Suprapubic skin (tissue), 4 donors: ENCODE results near the gene CAPN3. TPM values are rescaled to one million over a fixed set of nuclear protein-coding genes. Genes with fewer than 3 reads are reported as not detected.
A peak's percentile ranks its signal among the peaks of the same experiment; 100 is the strongest.

Experiments
- DNase-seq, 2 donors: peaks; one replicate each; pipeline ENCODE4 v3.0.0-alpha.2; 2019; ENCODE audit warnings: low spot score in 2 of 2
- H3K27ac ChIP-seq: fragments of 200-600 bp; sonication (generic); one replicate; pipeline ENCODE4 v1.5.1; 2019
- H3K27me3 ChIP-seq: fragments of 200-600 bp; sonication (generic); one replicate; pipeline ENCODE4 v1.5.1; 2019
- H3K36me3 ChIP-seq: fragments of 200-600 bp; sonication (generic); one replicate; pipeline ENCODE4 v1.5.1; 2019
- H3K4me1 ChIP-seq: fragments of 200-600 bp; sonication (generic); one replicate; pipeline ENCODE4 v1.5.1; 2019
- H3K4me3 ChIP-seq: fragments of 200-600 bp; sonication (generic); one replicate; pipeline ENCODE4 v1.5.1; 2019; ENCODE audit warnings: mild to moderate bottlenecking
- H3K9me3 ChIP-seq: fragments of 200-600 bp; sonication (generic); one replicate; pipeline ENCODE4 v1.5.1; 2019
- CTCF ChIP-seq, 2 donors: fragments of 200-600 bp in 1 of 2; fragments of 450-650 bp in 1 of 2; sonication (generic) in 1 of 2; IDR thresholded peaks; one replicate each; pipeline ENCODE4 v1.5.1; 2016 to 2019; ENCODE audit warnings: antibody characterized with exemption in 2 of 2, mild to moderate bottlenecking in 1 of 2, moderate library complexity in 1 of 2
- EP300 ChIP-seq: sonication (generic); formaldehyde crosslinking; IDR thresholded peaks from one replicate; pipeline ENCODE4 v1.6.1; 2017; ENCODE audit warnings: antibody characterized with exemption
- POLR2A ChIP-seq, 2 donors: fragments of 450-650 bp; IDR thresholded peaks; one replicate each; pipeline ENCODE4 v1.6.1; 2017; ENCODE audit warnings: antibody characterized with exemption in 2 of 2, mild to moderate bottlenecking in 2 of 2, moderate library complexity in 2 of 2
- POLR2AphosphoS5 ChIP-seq, 3 donors: sonication (generic); formaldehyde crosslinking; IDR thresholded peaks; one replicate each; pipeline ENCODE4 v1.6.1; 2017; ENCODE audit warnings: antibody characterized with exemption in 3 of 3
- WGBS: methylation state at CpG from one replicate; pipeline ENCODE4 v1.1.5; 2018; 5-methylcytosine and 5-hydroxymethylcytosine counted together
- total RNA-seq, 4 donors: library from RNA; depleted of rRNA; stranded (reverse); fragments of >200 nt; gene quantifications; one replicate each; pipeline ENCODE4 v1.1.0, GENCODE V29; 2016

The CAPN3 gene
- total RNA-seq, 4 donors from 2014 or later, result 28.9 to 117 (median 50.1) TPM

- TF ChIP-seq POLR2AphosphoS5 (IDR thresholded peaks at IDR 0.05) (no peak), EP300 (no peak), POLR2A (IDR thresholded peaks at IDR 0.05) (no peak), CTCF (IDR thresholded peaks at IDR 0.05) (no peak)
- Histone ChIP-seq H3K27me3 (no peaks in the 10 kb centered on the region), H3K36me3 (peaks cover 44% of the 10 kb centered on the region), H3K9me3 (no peaks in the 10 kb centered on the region), H3K4me3 (no peak overlapping the region), H3K4me1 (no peaks in the 10 kb centered on the region), H3K27ac (no peak overlapping the region)
- WGBS, result 91% methylated on average over 9 of the region's 9 CpGs
- no peak for DNase-seq
These were observed 49.7 kb downstream of the CAPN3 start for GRCh38 chr15:42409011-42409410.

- no peaks in the 10 kb centered on the region for H3K4me1 ChIP-seq
- TF ChIP-seq POLR2AphosphoS5 (IDR thresholded peaks at IDR 0.05), result no peak
- no peak for TF ChIP-seq EP300
- no peak for TF ChIP-seq CTCF (IDR thresholded peaks at IDR 0.05)
- no peak for TF ChIP-seq POLR2A (IDR thresholded peaks at IDR 0.05)
These were observed 52.6 kb downstream of the CAPN3 start for GRCh38 chr15:42411884-42412283.

GRCh38 chr15:42413920-42414319, 54.6 kb downstream of the CAPN3 start:
- Histone ChIP-seq H3K4me3 (no peak overlapping the region), H3K27ac (no peak overlapping the region), H3K36me3 (peaks cover 87% of the 10 kb centered on the region), H3K9me3 (no peaks in the 10 kb centered on the region), H3K27me3 (no peaks in the 10 kb centered on the region), H3K4me1 (no peaks in the 10 kb centered on the region)
- 63% methylated on average over 2 of the region's 2 CpGs for WGBS
- no peak for DNase-seq
- TF ChIP-seq CTCF (IDR thresholded peaks at IDR 0.05), result no peak
- TF ChIP-seq POLR2AphosphoS5 (IDR thresholded peaks at IDR 0.05), result no peak
- no peak for TF ChIP-seq EP300
- no peak for TF ChIP-seq POLR2A (IDR thresholded peaks at IDR 0.05)

More at GRCh38 chr15:42411884-42412283, 52.6 kb downstream of the CAPN3 start:
- peaks cover 73% of the 10 kb centered on the region for H3K36me3 ChIP-seq
- no peaks in the 10 kb centered on the region for H3K9me3 ChIP-seq
- no peaks in the 10 kb centered on the region for H3K27me3 ChIP-seq
- 98% methylated on average over 7 of the region's 7 CpGs for WGBS
- DNase-seq, result peak in 1 of 2 donors; percentile 19
- H3K4me3 ChIP-seq, result no peak overlapping the region
- no peak overlapping the region for H3K27ac ChIP-seq

GRCh38 chr15:42419369-42419768, 60.1 kb downstream of the CAPN3 start:
- WGBS, result 78% methylated on average over 7 of the region's 7 CpGs
- H3K27ac ChIP-seq, result no peak overlapping the region
- H3K36me3 ChIP-seq, result peaks cover 97% of the 10 kb centered on the region
- no peaks in the 10 kb centered on the region for H3K27me3 ChIP-seq
- H3K4me3 ChIP-seq, result no peak overlapping the region
- H3K9me3 ChIP-seq, result no peaks in the 10 kb centered on the region
- H3K4me1 ChIP-seq, result no peaks in the 10 kb centered on the region
- TF ChIP-seq EP300 (no peak), POLR2A (IDR thresholded peaks at IDR 0.05) (no peak), CTCF (IDR thresholded peaks at IDR 0.05) (no peak), POLR2AphosphoS5 (IDR thresholded peaks at IDR 0.05) (no peak)
- no peak for DNase-seq

- H3K4me1 ChIP-seq, result no peaks in the 10 kb centered on the region
- H3K36me3 ChIP-seq, result peaks cover 97% of the 10 kb centered on the region
- no peak overlapping the region for H3K4me3 ChIP-seq
- DNase-seq, result no peak
- WGBS, result 87% methylated on average over 2 of the region's 2 CpGs
- no peaks in the 10 kb centered on the region for H3K9me3 ChIP-seq
- TF ChIP-seq POLR2AphosphoS5 (IDR thresholded peaks at IDR 0.05) (no peak), EP300 (no peak), CTCF (IDR thresholded peaks at IDR 0.05) (no peak), POLR2A (IDR thresholded peaks at IDR 0.05) (no peak)
- H3K27ac ChIP-seq, result no peak overlapping the region
- no peaks in the 10 kb centered on the region for H3K27me3 ChIP-seq
These were observed 62.1 kb downstream of the CAPN3 start for GRCh38 chr15:42421376-42421775.
